GM18907 (cell line): ENCODE measurements around the gene MTRF1.
"Not testable (repeated sequence)": the region's sequence is repeated elsewhere in the genome, so short reads cannot be mapped to it uniquely, and the experiment has no call there.

Experiments
- ATAC-seq: cut with Tn5 transposase; IDR thresholded peaks from one replicate; pipeline ENCODE4 v1.9.1; 2021; ENCODE audit warnings: mild to moderate bottlenecking, moderate library complexity; ENCODE audit not compliant: unreplicated experiment

The MTRF1 gene

DNA sequence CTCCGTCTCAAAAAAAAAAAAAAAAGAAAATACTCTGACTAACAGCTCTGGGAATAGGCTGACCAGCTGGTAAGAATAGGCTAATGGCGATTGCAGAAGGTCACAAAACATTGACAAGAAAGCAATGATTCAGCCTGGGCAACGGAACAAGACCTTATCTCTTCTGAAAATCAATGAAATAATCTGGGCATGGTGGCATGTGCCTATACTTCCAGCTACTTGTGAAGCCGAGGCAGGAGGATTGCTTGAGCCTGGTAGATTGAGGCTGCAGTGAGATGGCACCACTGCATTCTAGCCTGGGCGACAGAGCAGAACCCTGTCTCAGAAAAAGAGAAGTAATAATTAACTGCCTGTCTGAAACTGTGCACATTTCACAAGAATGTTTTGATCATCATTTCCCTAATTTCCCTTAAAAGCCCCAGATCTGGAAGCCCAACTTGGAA lies 18.8 kb upstream of the MTRF1 start:
- ATAC-seq, result no peak

GRCh38 chr13:41279156-41279555 lies 15.8 kb upstream of the MTRF1 start:
- ATAC-seq, result not testable (repeated sequence)

DNA sequence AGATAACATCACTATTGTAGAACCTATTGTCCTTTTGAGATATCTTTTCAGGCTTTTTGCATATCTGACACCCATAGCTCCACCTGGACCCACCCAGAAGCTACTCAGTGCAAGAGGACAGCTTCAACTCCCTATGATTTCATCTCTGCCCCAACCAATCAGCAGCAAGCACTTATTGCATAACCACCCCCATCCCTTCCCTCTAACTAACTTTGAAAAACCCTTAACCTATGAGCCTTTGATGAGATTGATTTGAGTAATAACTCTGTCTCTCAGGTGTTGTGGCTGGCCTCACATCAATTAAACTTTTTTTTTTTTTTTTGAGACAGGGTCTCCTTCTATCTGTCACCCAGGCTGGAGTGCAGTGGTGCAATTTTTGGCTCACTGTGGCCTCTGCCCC lies 13.4 kb upstream of the MTRF1 start:
- ATAC-seq, result no peak

DNA sequence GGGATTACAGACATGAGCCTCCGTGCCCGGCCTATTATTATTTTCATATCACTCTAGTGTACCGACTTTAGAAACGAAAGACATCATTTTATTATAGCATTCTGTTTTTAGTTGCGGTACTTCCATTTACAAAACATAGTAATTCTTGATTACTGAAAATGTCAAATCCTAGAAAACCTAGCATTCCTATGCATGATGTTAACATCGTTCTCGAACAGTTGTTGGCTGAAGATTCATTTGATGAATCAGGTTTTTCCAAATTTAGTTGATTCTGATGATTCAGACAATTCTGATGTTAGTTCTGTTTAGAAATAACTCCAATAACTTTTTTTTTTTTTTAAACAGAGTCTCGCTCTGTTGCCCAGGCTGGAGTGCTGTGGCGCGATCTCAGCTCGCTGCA lies 11.5 kb upstream of the MTRF1 start:
- no peak for ATAC-seq

DNA sequence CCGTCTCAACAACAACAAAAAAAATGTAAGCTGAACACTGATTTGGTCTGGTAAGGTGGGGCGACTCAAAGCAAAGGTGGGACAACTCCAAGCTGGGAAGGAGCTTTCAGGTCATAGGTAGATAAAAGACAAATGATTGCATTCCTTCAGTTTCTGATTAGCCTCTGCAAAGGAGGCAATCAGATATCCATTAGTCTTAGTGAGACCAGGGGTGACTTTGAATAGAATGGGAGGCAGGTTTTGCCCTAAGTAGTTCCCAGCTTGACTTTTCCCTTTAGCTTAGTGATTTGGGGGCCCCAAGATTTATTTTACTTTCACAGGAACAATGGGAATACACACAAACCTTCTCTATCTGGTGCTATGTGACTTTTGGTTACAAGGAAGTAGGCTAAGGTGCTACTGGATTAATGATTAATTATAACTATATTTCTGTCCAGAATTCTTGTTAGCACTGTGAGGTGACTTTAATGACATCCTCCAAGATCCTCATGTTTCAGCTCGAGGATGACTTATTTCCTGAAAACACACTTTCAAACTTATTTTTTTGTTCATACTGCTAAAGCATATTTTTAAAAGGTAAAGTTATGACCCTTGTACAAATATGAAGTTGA lies 10.6 kb upstream of the MTRF1 start:
- ATAC-seq, result no peak

DNA sequence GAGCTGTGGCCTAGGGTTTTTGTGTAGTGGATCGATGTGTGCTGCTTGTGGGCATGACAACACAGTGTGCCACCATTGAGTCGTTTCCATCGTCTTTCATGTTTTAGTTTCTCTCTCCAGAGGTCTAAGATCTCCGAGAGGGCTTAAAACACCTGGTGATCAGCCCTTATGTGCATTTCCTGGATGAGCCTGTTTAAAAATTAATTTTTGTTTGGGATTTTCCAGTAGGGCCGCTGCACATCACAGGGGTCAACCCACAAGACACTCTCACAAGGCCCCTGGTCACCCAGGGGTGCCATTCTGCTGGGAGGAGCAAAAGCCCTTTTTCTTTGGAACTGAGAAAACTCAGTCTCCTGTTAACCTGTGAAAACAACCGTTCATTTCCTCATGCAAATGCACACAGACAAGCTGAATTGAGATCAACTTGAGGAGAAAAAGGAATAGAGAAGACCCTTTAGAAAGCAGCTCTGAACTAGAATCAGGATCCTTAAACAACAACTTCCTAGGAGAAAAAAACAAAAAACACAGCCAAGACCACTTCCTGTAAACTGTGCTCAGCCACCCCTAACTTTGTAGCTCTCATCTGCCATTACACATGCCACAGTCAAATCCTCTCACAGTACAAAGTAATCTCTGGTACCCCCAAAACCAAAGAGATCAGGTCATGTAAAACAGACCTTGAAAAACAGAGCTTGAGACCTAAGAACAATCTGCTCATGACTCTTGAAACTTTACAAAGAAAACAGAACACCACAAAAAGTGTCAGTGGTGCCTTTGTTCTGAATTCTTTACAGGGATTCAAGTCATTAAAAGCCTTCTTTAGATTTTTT lies 8.3 kb upstream of the MTRF1 start:
- no peak for ATAC-seq

GRCh38 chr13:41268764-41269163 lies 5.4 kb upstream of the MTRF1 start:
- no peak for ATAC-seq

GRCh38 chr13:41267106-41267505 lies 3.7 kb upstream of the MTRF1 start:
- ATAC-seq, result no peak

DNA sequence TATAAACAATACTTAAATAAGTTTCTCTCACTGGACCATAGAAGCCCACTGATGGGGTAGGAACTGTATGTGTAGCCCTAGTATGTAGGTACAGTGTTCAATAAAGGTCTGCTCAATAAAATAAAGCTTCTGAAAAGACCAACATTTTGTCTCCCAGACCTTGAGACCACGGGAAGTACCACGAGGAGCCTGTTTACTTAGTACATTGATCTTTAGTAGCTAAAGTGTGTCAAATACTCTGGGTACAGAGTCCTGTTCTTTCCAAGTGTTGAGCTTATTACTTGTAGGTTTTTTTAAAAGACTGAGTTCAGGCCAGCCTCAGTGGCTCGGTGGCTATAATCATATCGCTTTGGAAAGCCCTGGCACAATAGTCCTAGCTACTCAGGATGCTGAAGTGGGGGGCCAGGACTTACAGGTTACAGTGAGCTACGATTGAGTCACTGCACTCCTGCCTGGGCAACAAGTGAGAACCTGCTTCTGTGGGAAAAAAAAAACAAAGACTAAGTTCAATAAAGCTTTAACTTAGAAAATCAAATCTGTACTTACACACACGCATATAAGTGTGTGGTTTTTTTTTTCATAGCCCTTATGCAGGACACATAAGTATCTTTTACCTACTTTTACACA lies 3.4 kb downstream of the MTRF1 start:
- no peak for ATAC-seq

- ATAC-seq, result no peak
Observed at GRCh38 chr13:41257535-41257934, 5.8 kb downstream of the MTRF1 start.

GRCh38 chr13:41254902-41255301 lies 8.5 kb downstream of the MTRF1 start:
- no peak for ATAC-seq

- no peak for ATAC-seq
Observed at GRCh38 chr13:41250993-41251392, 12.4 kb downstream of the MTRF1 start.

DNA sequence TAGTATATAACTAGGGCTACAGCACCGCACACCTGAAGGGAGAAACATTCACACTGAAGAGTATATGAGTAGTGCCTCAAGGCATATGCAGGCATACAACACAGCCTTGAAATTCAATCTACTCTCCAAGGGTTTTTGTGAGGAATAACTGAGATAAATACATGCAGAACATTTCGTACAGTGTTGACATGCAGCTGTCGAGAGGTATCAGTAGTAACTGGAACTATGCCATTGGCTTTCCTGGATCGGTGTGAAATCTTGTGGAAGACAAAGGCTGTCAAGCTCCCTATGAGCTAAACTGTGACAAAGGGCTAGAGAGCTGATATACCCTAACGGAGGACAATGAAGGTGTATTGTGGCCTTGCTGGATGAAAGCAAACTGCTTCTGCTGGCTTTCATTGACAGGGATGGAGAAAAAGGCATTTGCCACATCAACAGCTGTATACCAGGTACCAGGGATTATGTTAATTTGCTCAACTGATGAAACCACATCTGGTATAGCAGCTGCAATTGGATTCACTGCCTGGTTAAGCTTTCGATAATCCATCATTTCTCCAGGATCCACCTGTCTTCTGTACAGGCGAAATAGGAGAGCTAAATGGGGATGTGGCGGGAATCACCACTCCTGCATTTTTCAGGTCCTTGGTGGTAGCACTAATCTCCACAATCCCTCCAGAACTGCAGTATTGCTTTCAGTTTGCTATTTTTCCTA lies 16.3 kb downstream of the MTRF1 start:
- no peak for ATAC-seq

GRCh38 chr13:41244556-41244955 lies 18.8 kb downstream of the MTRF1 start:
- ATAC-seq, result no peak

DNA sequence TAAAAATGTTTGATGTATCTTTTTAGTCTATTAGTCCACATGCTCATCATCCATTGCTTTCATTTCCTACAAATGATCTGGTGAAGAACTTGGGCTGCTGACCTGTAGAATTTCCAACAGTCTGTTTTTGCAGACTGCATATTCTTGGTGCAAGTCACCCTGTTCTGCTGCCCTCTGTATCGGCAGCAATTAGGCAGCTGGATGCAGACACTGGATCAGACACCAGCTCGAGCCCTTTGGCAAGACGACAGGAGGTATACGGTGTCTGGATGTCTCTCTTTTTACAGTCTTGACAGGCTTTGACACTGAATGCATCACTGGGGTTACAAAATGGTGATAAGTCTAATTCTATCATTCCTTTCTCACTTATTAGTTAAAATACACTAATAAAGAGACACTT lies 21.8 kb downstream of the MTRF1 start:
- ATAC-seq, result no peak

DNA sequence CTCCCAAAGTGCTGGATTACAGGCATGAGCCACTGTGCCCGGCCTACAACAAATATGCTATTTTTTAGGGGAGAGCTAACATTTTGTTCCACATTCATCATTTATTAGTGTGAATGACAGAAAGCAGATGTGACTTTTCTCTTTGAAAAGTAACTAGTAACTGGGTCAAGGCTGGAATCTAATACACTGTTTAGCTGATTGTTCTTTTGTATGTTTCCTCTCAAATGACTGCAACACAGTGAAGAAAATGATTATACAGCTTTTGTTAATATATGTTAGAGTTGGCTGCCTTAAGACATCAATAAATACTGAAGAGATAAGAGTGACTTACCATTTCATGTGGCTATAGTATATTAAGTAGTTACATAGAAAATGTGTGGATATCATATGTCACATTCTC lies 27.0 kb downstream of the MTRF1 start:
- no peak for ATAC-seq

- no peak for ATAC-seq
Observed at GRCh38 chr13:41232578-41233480, 30.5 kb downstream of the MTRF1 start.

DNA sequence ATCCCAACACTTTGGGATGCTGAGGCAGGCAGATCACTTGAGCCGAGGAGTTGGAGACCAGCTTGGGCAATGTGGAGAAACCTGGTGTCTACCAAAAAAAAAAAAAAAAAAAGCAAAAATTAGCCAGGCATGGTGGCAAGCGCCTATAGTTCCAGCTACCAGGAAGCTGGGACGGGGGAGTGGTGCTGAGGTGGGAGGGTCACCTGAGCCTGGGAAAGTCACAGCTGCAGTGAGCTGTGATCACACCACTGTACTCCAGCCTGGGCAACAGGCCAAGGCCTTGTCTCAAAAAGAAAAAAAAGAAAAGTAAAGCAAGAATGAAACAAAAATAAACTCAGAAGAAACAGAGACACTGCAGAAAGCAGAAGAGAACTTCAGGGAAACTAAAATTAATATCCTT lies 31.6 kb downstream of the MTRF1 start:
- no peak for ATAC-seq

DNA sequence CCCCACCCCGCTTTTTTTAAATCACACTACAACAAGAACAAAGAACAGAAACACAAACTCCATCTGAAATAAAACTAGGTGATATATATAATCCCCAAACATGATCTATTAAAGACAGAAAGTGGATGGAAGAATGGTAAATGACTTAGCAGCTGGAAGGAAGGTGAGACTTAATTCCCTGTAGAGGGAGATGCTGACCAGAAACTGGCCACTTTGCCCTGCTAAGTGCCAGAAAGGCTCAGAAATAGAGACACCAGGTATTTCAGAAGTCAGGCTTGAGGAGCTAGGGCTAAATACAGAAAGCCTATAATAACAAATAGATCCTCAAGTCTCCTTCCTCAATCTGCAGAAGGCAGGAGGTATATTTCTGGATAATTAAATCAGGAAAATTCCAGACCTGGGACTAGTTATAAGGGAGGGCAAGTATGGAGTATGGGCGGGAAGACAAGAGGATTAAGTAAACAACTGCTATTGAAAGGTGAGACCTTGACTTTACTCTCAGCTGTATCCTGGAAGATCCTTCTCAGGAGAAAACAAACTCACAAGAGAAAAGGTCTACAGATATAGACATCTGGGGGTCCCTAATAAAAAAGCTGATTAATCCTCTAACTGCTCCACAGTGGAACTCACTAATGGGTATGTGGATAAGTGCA lies 32.2 kb downstream of the MTRF1 start:
- no peak for ATAC-seq

DNA sequence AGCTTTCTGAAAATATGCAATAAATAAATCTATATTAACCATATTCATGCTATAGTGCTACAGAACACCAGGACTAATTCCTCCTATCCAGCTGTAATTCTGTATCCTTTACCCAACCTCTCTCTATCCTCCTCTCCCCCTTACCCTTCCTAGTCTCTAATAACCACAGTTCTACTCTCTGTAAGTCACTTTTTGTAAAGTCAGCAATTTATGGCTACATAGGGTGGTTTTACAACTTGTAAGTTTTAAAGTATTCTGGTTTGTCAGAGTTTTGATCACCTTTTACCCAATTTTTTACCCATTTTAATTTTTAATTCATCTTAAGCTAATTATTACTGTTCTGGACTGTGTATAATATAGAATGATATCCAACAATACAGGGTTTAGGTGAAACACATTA lies 34.0 kb downstream of the MTRF1 start:
- ATAC-seq, result no peak
